Neuron (in vitro differentiated cells): ENCODE measurements around the gene EMILIN3.

Experiments used
- H2AFZ ChIP-seq: one replicate; pipeline ENCODE4 v1.6.1; 2013; ENCODE audit warnings: low read depth, mild to moderate bottlenecking, inconsistent platforms, low read length, moderate library complexity
- H3K27me3 ChIP-seq: one replicate; pipeline ENCODE4 v1.6.1; 2013; ENCODE audit warnings: low read length; ENCODE audit not compliant: insufficient read depth
- H3K36me3 ChIP-seq: one replicate; pipeline ENCODE4 v1.6.1; 2013; ENCODE audit warnings: low read length; ENCODE audit not compliant: insufficient read depth
- H3K4me1 ChIP-seq: one replicate; pipeline ENCODE4 v1.6.1; 2013; ENCODE audit warnings: low read length; ENCODE audit not compliant: insufficient read depth
- H3K4me3 ChIP-seq: 2 replicates; pipeline ENCODE4 v1.5.1; 2013; ENCODE audit warnings: mild to moderate bottlenecking, low read length, moderate library complexity
- H3K9me3 ChIP-seq: one replicate; pipeline ENCODE4 v1.6.1; 2013; ENCODE audit warnings: low read length

The EMILIN3 gene

GRCh38 chr20:41365777-41366545 lies 657 bp downstream of the EMILIN3 start:
- no peaks in the 10 kb centered on the region for H3K36me3 ChIP-seq
- H3K4me3 ChIP-seq, result peak overlapping the region; percentile 41
- no peak overlapping the region for H2AFZ ChIP-seq
- peaks cover 10% of the 10 kb centered on the region for H3K27me3 ChIP-seq
- H3K9me3 ChIP-seq, result peaks cover 6% of the 10 kb centered on the region
- no peaks in the 10 kb centered on the region for H3K4me1 ChIP-seq

GRCh38 chr20:41364967-41365765 lies 1.5 kb downstream of the EMILIN3 start:
- peaks cover 10% of the 10 kb centered on the region for H3K27me3 ChIP-seq
- H3K4me1 ChIP-seq, result no peaks in the 10 kb centered on the region
- no peak overlapping the region for H2AFZ ChIP-seq
- H3K4me3 ChIP-seq, result no peak overlapping the region
- H3K9me3 ChIP-seq, result peaks cover 6% of the 10 kb centered on the region
- H3K36me3 ChIP-seq, result no peaks in the 10 kb centered on the region

GRCh38 chr20:41364236-41364855 lies 2.3 kb downstream of the EMILIN3 start:
- Histone ChIP-seq H3K27me3 (peaks cover 10% of the 10 kb centered on the region), H3K4me1 (no peaks in the 10 kb centered on the region), H3K36me3 (no peaks in the 10 kb centered on the region), H3K9me3 (peaks cover 6% of the 10 kb centered on the region), H3K4me3 (no peak overlapping the region), H2AFZ (no peak overlapping the region)

- Histone ChIP-seq H3K27me3 (peaks cover 10% of the 10 kb centered on the region), H3K4me1 (no peaks in the 10 kb centered on the region), H3K36me3 (no peaks in the 10 kb centered on the region), H3K9me3 (peaks cover 6% of the 10 kb centered on the region), H3K4me3 (no peak overlapping the region), H2AFZ (no peak overlapping the region)
Observed at GRCh38 chr20:41363601-41364000, 3.0 kb downstream of the EMILIN3 start.

- Histone ChIP-seq H3K27me3 (peaks cover 9% of the 10 kb centered on the region), H3K36me3 (no peaks in the 10 kb centered on the region), H2AFZ (no peak overlapping the region), H3K4me3 (no peak overlapping the region), H3K9me3 (peaks cover 5% of the 10 kb centered on the region), H3K4me1 (no peaks in the 10 kb centered on the region)
Observed at GRCh38 chr20:41362748-41363140, 3.9 kb downstream of the EMILIN3 start.

GRCh38 chr20:41361757-41362747 lies 4.6 kb downstream of the EMILIN3 start:
- Histone ChIP-seq H3K27me3 (peaks cover 2% of the 10 kb centered on the region), H3K36me3 (no peaks in the 10 kb centered on the region), H3K4me1 (no peaks in the 10 kb centered on the region), H2AFZ (no peak overlapping the region), H3K4me3 (no peak overlapping the region), H3K9me3 (no peaks in the 10 kb centered on the region)

GRCh38 chr20:41360831-41361756 lies 5.5 kb downstream of the EMILIN3 start:
- no peak overlapping the region for H3K4me3 ChIP-seq
- no peaks in the 10 kb centered on the region for H3K36me3 ChIP-seq
- H3K9me3 ChIP-seq, result no peaks in the 10 kb centered on the region
- no peaks in the 10 kb centered on the region for H3K4me1 ChIP-seq
- H2AFZ ChIP-seq, result no peak overlapping the region
- H3K27me3 ChIP-seq, result no peaks in the 10 kb centered on the region

- H3K9me3 ChIP-seq, result no peaks in the 10 kb centered on the region
- no peaks in the 10 kb centered on the region for H3K27me3 ChIP-seq
- H3K4me1 ChIP-seq, result no peaks in the 10 kb centered on the region
- no peak overlapping the region for H3K4me3 ChIP-seq
- H2AFZ ChIP-seq, result no peak overlapping the region
- H3K36me3 ChIP-seq, result no peaks in the 10 kb centered on the region
Observed at GRCh38 chr20:41359541-41360011, 7.0 kb downstream of the EMILIN3 start.

- Histone ChIP-seq H3K36me3 (no peaks in the 10 kb centered on the region), H3K27me3 (no peaks in the 10 kb centered on the region), H3K4me3 (no peak overlapping the region), H3K4me1 (no peaks in the 10 kb centered on the region), H2AFZ (no peak overlapping the region), H3K9me3 (no peaks in the 10 kb centered on the region)
Observed at GRCh38 chr20:41358717-41359116, 7.9 kb downstream of the EMILIN3 start.

- Histone ChIP-seq H3K9me3 (no peaks in the 10 kb centered on the region), H3K36me3 (no peaks in the 10 kb centered on the region), H3K4me1 (no peaks in the 10 kb centered on the region), H2AFZ (no peak overlapping the region), H3K4me3 (no peak overlapping the region), H3K27me3 (no peaks in the 10 kb centered on the region)
Observed at GRCh38 chr20:41358230-41358629, 8.4 kb downstream of the EMILIN3 start.

GRCh38 chr20:41357424-41358163 lies 9.0 kb downstream of the EMILIN3 start:
- Histone ChIP-seq H3K27me3 (no peaks in the 10 kb centered on the region), H3K9me3 (no peaks in the 10 kb centered on the region), H3K4me1 (no peaks in the 10 kb centered on the region), H3K36me3 (no peaks in the 10 kb centered on the region), H3K4me3 (no peak overlapping the region), H2AFZ (no peak overlapping the region)
